K562 (cell line): ENCODE results near the gene ULK2. TPM values are rescaled to one million over a fixed set of nuclear protein-coding genes. Genes with fewer than 3 reads are reported as not detected.
A peak's percentile ranks its signal among the peaks of the same experiment; 100 is the strongest.

Source experiments
- DNMT1 ChIP-seq: fragments of 450-650 bp; IDR thresholded peaks from 2 replicates; pipeline ENCODE4 v1.6.1; 2016; ENCODE audit warnings: antibody characterized with exemption, mild to moderate bottlenecking
- MAZ ChIP-seq, 2 experiments: fragments of 450-650 bp in 1 of 2; sonication (generic) in 1 of 2; formaldehyde crosslinking; IDR thresholded peaks in 1 of 2; conservative IDR thresholded peaks in 1 of 2; 2 replicates each; pipeline versions ENCODE4 v1.4.0 to v1.5.0; 2020; ENCODE audit warnings: mild to moderate bottlenecking in 1 of 2, missing genetic modification reagents in 1 of 2
- MCM3 ChIP-seq: fragments of 450-650 bp; IDR thresholded peaks from 2 replicates; pipeline ENCODE4 v1.6.1; 2016
- MEF2A ChIP-seq: IDR thresholded peaks from 2 replicates; pipeline ENCODE4 v1.6.1; 2011; ENCODE audit warnings: low read depth, mild to moderate bottlenecking, low read length, moderate library complexity; ENCODE audit not compliant: control insufficient read depth
- MTA3 ChIP-seq: fragments of 450-650 bp; formaldehyde crosslinking; IDR thresholded peaks from 2 replicates; pipeline ENCODE4 v1.6.1; 2017; ENCODE audit warnings: mild to moderate bottlenecking, borderline replicate concordance
- PCBP1 ChIP-seq: fragments of 200-400 bp; formaldehyde crosslinking; IDR thresholded peaks from 2 replicates; pipeline ENCODE4 v1.6.1; 2018; ENCODE audit warnings: mild to moderate bottlenecking, low read depth, low read length; ENCODE audit not compliant: poor library complexity, severe bottlenecking
- RAD21 ChIP-seq, 2 experiments: fragments of 250-450 bp in 1 of 2; fragments of 450-650 bp in 1 of 2; sonication (Bioruptor Pico) in 1 of 2; formaldehyde crosslinking in 1 of 2; IDR thresholded peaks in 1 of 2; conservative IDR thresholded peaks in 1 of 2; 2 replicates each; pipeline versions ENCODE4 v1.4.0 to v1.8.0; 2020 to 2022; ENCODE audit warnings: mild to moderate bottlenecking in 2 of 2, moderate library complexity in 1 of 2
- SLC30A9 ChIP-seq: fragments of 250-450 bp; sonication (Bioruptor Pico); IDR thresholded peaks from 2 replicates; pipeline ENCODE4 v1.8.0; 2022; ENCODE audit warnings: mild to moderate bottlenecking, moderate library complexity
- TAF1 ChIP-seq: IDR thresholded peaks from 2 replicates; pipeline ENCODE4 v1.6.1; 2011; ENCODE audit warnings: mild to moderate bottlenecking, low read length, moderate library complexity; ENCODE audit not compliant: insufficient read depth, control insufficient read depth, severe bottlenecking; ENCODE audit errors: extremely low read depth
- YY1 ChIP-seq, 3 experiments: IDR thresholded peaks; 2 replicates each; pipeline ENCODE4 v1.6.1; 2011; ENCODE audit warnings: low read length in 2 of 3, mild to moderate bottlenecking in 2 of 3, moderate library complexity in 2 of 3, borderline replicate concordance in 1 of 3, control low read depth in 1 of 3, low read depth in 1 of 3; ENCODE audit not compliant: insufficient read depth in 3 of 3, insufficient replicate concordance in 2 of 3, control insufficient read depth in 1 of 3, insufficient read length in 1 of 3; ENCODE audit errors: extremely low read depth in 1 of 3
- ZNF175 ChIP-seq: fragments of 200-800 bp; sonication (Bioruptor generic); IDR thresholded peaks from 2 replicates; pipeline ENCODE4 v1.6.1; 2016; ENCODE audit warnings: low read depth, mild to moderate bottlenecking, missing genetic modification characterization, missing compliant biosample characterization
- polyA plus RNA-seq, 8 experiments: library from polyadenylated mRNA; depleted of rRNA in 4 of 8; stranded (reverse) in 5 of 8; unstranded in 3 of 8; fragments of >200 nt; fragmentation: Nextera tagmentation in 2 of 8; fragmentation: Illumina TruSeq in 1 of 8; extraction: Ambion mirVana in 2 of 8; extraction: Trizol in 1 of 8; gene quantifications; 2 replicates each; pipeline versions ENCODE4 v1.2.1 to v1.2.3, GENCODE V29; 2011 to 2014; ENCODE audit warnings: inconsistent platforms in 1 of 8, missing spikeins in 1 of 8
- total RNA-seq, 7 experiments: library from RNA; depleted of rRNA in 6 of 7; stranded (reverse); fragments of >200 nt in 6 of 7; fragmentation: Illumina TruSeq in 2 of 7; extraction: Trizol in 2 of 7; gene quantifications; 2 replicates each; pipeline versions ENCODE4 v1.2.1 to v1.2.3, GENCODE V29; 2011 to 2021; ENCODE audit warnings: low replicate concordance in 1 of 7
- TF ChIP-seq, protein P1 (sequence below), 3 experiments: fragments of 200-800 bp in 1 of 3; sonication (Bioruptor generic) in 1 of 3; sonication (generic) in 1 of 3; formaldehyde crosslinking in 1 of 3; IDR thresholded peaks; 2 replicates each; pipeline versions ENCODE4 v1.6.1 to v1.8.0; 2016 to 2022; ENCODE audit warnings: mild to moderate bottlenecking in 2 of 3, missing compliant biosample characterization in 2 of 3, missing genetic modification characterization in 2 of 3, missing genetic modification reagents in 1 of 3
- TF ChIP-seq, protein P2 (sequence below): sonication (generic); formaldehyde crosslinking; IDR thresholded peaks from 2 replicates; pipeline ENCODE4 v1.8.0; 2022; ENCODE audit warnings: mild to moderate bottlenecking, missing genetic modification reagents
- TF ChIP-seq, protein P3 (sequence below): fragments of 250-450 bp; sonication (Bioruptor Pico); IDR thresholded peaks from 2 replicates; pipeline ENCODE4 v1.8.0; 2022; ENCODE audit warnings: inconsistent platforms, mild to moderate bottlenecking, moderate library complexity, borderline replicate concordance
- TF ChIP-seq, protein P4 (sequence below): fragments of 450-650 bp; IDR thresholded peaks from 2 replicates; pipeline ENCODE4 v1.6.1; 2016; ENCODE audit warnings: borderline replicate concordance
- TF ChIP-seq, protein P5 (sequence below), 3 experiments: IDR thresholded peaks in 2 of 3; conservative IDR thresholded peaks in 1 of 3; 2 replicates each; pipeline ENCODE4 v1.5.1; 2011 to 2012; ENCODE audit warnings: low read length in 3 of 3, mild to moderate bottlenecking in 3 of 3, control low read depth in 2 of 3, improper control_type of control experiment in 1 of 3, inconsistent platforms in 1 of 3, low read depth in 1 of 3, mixed read lengths in 1 of 3, moderate library complexity in 1 of 3; ENCODE audit not compliant: insufficient read depth in 2 of 3

ULK2 gene
- total and polyA plus RNA-seq, 9 of the 15 experiments (the other 6 are each of a cell fraction or from before 2014, with no cell fraction given) = 0.01 to 0.18 (median 0.07) TPM; not detected in 5

- TF ChIP-seq, protein P1, sequence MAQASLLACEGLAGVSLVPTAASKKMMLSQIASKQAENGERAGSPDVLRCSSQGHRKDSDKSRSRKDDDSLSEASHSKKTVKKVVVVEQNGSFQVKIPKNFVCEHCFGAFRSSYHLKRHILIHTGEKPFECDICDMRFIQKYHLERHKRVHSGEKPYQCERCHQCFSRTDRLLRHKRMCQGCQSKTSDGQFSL (CRISPR knock-in tag; IDR thresholded peaks at IDR 0.05) = no peak
- TF ChIP-seq, protein P1 (tag; IDR thresholded peaks at IDR 0.05) = no peak
- no peak for TF ChIP-seq MCM3
- TF ChIP-seq, protein P2, sequence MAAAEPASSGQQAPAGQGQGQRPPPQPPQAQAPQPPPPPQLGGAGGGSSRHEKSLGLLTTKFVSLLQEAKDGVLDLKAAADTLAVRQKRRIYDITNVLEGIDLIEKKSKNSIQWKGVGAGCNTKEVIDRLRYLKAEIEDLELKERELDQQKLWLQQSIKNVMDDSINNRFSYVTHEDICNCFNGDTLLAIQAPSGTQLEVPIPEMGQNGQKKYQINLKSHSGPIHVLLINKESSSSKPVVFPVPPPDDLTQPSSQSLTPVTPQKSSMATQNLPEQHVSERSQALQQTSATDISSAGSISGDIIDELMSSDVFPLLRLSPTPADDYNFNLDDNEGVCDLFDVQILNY (CRISPR knock-in tag) = no peak
- peak in 1 of 3 experiments; percentile 25 for TF ChIP-seq YY1 (IDR thresholded peaks at IDR 0.05; ENCODE audit: borderline replicate concordance in 1 of 3, control insufficient read depth in 1 of 3, extremely low read depth in 1 of 3, insufficient read depth in 3 of 3, insufficient read length in 1 of 3, insufficient replicate concordance in 2 of 3, low read depth in 1 of 3, low read length in 2 of 3)
- TF ChIP-seq ZNF175 = no peak
- TF ChIP-seq RAD21 (CRISPR knock-in tag; conservative IDR thresholded peaks at IDR 0.05 in 1 of 2, IDR thresholded peaks at IDR 0.05 in 1 of 2) = peak; percentile 66 to 87
- TF ChIP-seq, protein P3, sequence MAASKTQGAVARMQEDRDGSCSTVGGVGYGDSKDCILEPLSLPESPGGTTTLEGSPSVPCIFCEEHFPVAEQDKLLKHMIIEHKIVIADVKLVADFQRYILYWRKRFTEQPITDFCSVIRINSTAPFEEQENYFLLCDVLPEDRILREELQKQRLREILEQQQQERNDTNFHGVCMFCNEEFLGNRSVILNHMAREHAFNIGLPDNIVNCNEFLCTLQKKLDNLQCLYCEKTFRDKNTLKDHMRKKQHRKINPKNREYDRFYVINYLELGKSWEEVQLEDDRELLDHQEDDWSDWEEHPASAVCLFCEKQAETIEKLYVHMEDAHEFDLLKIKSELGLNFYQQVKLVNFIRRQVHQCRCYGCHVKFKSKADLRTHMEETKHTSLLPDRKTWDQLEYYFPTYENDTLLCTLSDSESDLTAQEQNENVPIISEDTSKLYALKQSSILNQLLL (CRISPR knock-in tag) = no peak
- TF ChIP-seq MTA3 = no peak
- TF ChIP-seq, protein P4, sequence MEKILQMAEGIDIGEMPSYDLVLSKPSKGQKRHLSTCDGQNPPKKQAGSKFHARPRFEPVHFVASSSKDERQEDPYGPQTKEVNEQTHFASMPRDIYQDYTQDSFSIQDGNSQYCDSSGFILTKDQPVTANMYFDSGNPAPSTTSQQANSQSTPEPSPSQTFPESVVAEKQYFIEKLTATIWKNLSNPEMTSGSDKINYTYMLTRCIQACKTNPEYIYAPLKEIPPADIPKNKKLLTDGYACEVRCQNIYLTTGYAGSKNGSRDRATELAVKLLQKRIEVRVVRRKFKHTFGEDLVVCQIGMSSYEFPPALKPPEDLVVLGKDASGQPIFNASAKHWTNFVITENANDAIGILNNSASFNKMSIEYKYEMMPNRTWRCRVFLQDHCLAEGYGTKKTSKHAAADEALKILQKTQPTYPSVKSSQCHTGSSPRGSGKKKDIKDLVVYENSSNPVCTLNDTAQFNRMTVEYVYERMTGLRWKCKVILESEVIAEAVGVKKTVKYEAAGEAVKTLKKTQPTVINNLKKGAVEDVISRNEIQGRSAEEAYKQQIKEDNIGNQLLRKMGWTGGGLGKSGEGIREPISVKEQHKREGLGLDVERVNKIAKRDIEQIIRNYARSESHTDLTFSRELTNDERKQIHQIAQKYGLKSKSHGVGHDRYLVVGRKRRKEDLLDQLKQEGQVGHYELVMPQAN = no peak
- TF ChIP-seq DNMT1 = no peak
- no peak for TF ChIP-seq PCBP1
- TF ChIP-seq, protein P5, sequence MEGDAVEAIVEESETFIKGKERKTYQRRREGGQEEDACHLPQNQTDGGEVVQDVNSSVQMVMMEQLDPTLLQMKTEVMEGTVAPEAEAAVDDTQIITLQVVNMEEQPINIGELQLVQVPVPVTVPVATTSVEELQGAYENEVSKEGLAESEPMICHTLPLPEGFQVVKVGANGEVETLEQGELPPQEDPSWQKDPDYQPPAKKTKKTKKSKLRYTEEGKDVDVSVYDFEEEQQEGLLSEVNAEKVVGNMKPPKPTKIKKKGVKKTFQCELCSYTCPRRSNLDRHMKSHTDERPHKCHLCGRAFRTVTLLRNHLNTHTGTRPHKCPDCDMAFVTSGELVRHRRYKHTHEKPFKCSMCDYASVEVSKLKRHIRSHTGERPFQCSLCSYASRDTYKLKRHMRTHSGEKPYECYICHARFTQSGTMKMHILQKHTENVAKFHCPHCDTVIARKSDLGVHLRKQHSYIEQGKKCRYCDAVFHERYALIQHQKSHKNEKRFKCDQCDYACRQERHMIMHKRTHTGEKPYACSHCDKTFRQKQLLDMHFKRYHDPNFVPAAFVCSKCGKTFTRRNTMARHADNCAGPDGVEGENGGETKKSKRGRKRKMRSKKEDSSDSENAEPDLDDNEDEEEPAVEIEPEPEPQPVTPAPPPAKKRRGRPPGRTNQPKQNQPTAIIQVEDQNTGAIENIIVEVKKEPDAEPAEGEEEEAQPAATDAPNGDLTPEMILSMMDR (IDR thresholded peaks at IDR 0.05 in 2 of 3, conservative IDR thresholded peaks at IDR 0.05 in 1 of 3; ENCODE audit: insufficient read depth in 2 of 3, low read depth in 1 of 3, low read length in 3 of 3) = peak; percentile 79 to 87 (median 80)
- TF ChIP-seq SLC30A9 (CRISPR knock-in tag) = no peak
- TF ChIP-seq MAZ (CRISPR knock-in tag; conservative IDR thresholded peaks at IDR 0.05 in 1 of 2, IDR thresholded peaks at IDR 0.05 in 1 of 2) = 0 out of 4 replicates have a peak, but pooled peaks of 1 of the 2 experiments have one; percentile 33
- no peak for TF ChIP-seq TAF1
- TF ChIP-seq MEF2A = no peak
These were observed 101.1 kb downstream of the ULK2 start (continued) for GRCh38 chr17:19766421-19767270.
